Prostate gland (tissue), 2 donors: ENCODE measurements around the gene SCAMP1.

Experiments
- POLR2A ChIP-seq: fragments of 450-650 bp; IDR thresholded peaks from one replicate; pipeline ENCODE4 v1.6.1; 2016; ENCODE audit warnings: antibody characterized with exemption, mild to moderate bottlenecking
- POLR2AphosphoS5 ChIP-seq: sonication (generic); formaldehyde crosslinking; IDR thresholded peaks from one replicate; pipeline ENCODE4 v1.6.1; 2017; ENCODE audit warnings: antibody characterized with exemption
- TF ChIP-seq, protein P1 (sequence below), 4 experiments: fragments of 200-600 bp in 2 of 4; fragments of 450-650 bp in 2 of 4; sonication (generic) in 2 of 4; IDR thresholded peaks; 1 replicate in 3 of 4; 2 replicates in 1 of 4; pipeline ENCODE4 v1.5.1; 2016 to 2019; ENCODE audit warnings: antibody characterized with exemption in 4 of 4, mild to moderate bottlenecking in 2 of 4, moderate library complexity in 2 of 4

DNA sequence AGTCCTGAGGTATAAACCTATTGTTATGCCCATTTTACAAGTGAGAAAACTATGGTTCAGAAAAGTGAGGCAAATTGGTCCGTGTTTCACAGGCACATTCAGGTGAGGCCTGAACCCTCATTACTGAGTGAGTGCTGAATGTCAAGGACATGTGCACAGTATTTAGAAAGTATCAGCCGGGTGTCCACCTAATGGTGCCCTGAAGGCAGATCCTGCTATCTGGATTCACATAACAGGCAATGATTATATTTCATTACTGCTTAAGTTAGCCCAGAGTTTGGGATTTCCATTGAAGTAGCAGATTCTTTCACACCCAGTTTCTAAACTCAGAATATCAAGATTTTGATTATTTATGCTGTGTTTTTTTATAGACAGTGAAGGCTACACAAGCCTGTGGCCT is 145.4 kb downstream of the SCAMP1 start:
- TF ChIP-seq, protein P1, sequence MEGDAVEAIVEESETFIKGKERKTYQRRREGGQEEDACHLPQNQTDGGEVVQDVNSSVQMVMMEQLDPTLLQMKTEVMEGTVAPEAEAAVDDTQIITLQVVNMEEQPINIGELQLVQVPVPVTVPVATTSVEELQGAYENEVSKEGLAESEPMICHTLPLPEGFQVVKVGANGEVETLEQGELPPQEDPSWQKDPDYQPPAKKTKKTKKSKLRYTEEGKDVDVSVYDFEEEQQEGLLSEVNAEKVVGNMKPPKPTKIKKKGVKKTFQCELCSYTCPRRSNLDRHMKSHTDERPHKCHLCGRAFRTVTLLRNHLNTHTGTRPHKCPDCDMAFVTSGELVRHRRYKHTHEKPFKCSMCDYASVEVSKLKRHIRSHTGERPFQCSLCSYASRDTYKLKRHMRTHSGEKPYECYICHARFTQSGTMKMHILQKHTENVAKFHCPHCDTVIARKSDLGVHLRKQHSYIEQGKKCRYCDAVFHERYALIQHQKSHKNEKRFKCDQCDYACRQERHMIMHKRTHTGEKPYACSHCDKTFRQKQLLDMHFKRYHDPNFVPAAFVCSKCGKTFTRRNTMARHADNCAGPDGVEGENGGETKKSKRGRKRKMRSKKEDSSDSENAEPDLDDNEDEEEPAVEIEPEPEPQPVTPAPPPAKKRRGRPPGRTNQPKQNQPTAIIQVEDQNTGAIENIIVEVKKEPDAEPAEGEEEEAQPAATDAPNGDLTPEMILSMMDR (IDR thresholded peaks at IDR 0.05), result no peak
- no peak for TF ChIP-seq POLR2A
- TF ChIP-seq POLR2AphosphoS5, result no peak
